Measurements from ENCODE around the gene ZNF462. TPM values are rescaled to one million over a fixed set of nuclear protein-coding genes. Genes with fewer than 3 reads are reported as not detected.

ZNF462 gene
- total RNA-seq, 1 donor from 2014 or later: 154 TPM

- Mint-ChIP-seq H3K4me3 (no peak overlapping the region), H3K36me3 (peaks cover 8% of the 10 kb centered on the region), H3K9me3 (peaks cover 5% of the 10 kb centered on the region), H3K27ac (no peak overlapping the region), H3K4me1 (peaks cover 40% of the 10 kb centered on the region), H3K27me3 (ENCODE audit: low read depth) (no peaks in the 10 kb centered on the region)
- DNase-seq (ENCODE audit: low spot score in 2 of 2, unreplicated experiment in 2 of 2): no peak
- no peak for TF ChIP-seq CTCF (IDR thresholded peaks at IDR 0.05; ENCODE audit: unreplicated experiment)
Measured at GRCh38 chr9:106883626-106884190, 20.7 kb downstream of the ZNF462 start.

GRCh38 chr9:106885451-106885850, 22.5 kb downstream of the ZNF462 start:
- Mint-ChIP-seq H3K27me3 (ENCODE audit: low read depth) (no peaks in the 10 kb centered on the region), H3K27ac (no peak overlapping the region), H3K36me3 (peaks cover 7% of the 10 kb centered on the region), H3K4me1 (peaks cover 46% of the 10 kb centered on the region), H3K4me3 (no peak overlapping the region), H3K9me3 (peaks cover 5% of the 10 kb centered on the region)
- DNase-seq (ENCODE audit: low spot score in 2 of 2, unreplicated experiment in 2 of 2): no peak
- TF ChIP-seq CTCF (IDR thresholded peaks at IDR 0.05; ENCODE audit: unreplicated experiment): no peak

- DNase-seq (ENCODE audit: low spot score in 2 of 2, unreplicated experiment in 2 of 2): no peak
- peaks cover 56% of the 10 kb centered on the region for H3K4me1 Mint-ChIP-seq
- peaks cover 5% of the 10 kb centered on the region for H3K9me3 Mint-ChIP-seq
- H3K27ac Mint-ChIP-seq: peak overlapping the region; percentile 70
- TF ChIP-seq CTCF (IDR thresholded peaks at IDR 0.05; ENCODE audit: unreplicated experiment): no peak
- no peaks in the 10 kb centered on the region for H3K27me3 Mint-ChIP-seq (ENCODE audit: low read depth)
- no peak overlapping the region for H3K4me3 Mint-ChIP-seq
- peaks cover 6% of the 10 kb centered on the region for H3K36me3 Mint-ChIP-seq
Measured at GRCh38 chr9:106886111-106887046, 23.4 kb downstream of the ZNF462 start.

GRCh38 chr9:106887066-106887465, 24.1 kb downstream of the ZNF462 start:
- no peak overlapping the region for H3K4me3 Mint-ChIP-seq
- peaks cover 5% of the 10 kb centered on the region for H3K9me3 Mint-ChIP-seq
- peak overlapping the region; percentile 70 for H3K27ac Mint-ChIP-seq
- peaks cover 6% of the 10 kb centered on the region for H3K36me3 Mint-ChIP-seq
- no peaks in the 10 kb centered on the region for H3K27me3 Mint-ChIP-seq (ENCODE audit: low read depth)
- peaks cover 63% of the 10 kb centered on the region for H3K4me1 Mint-ChIP-seq
- DNase-seq (ENCODE audit: low spot score in 2 of 2, unreplicated experiment in 2 of 2): no peak
- TF ChIP-seq CTCF (IDR thresholded peaks at IDR 0.05; ENCODE audit: unreplicated experiment): no peak

GRCh38 chr9:106889061-106889590, 26.2 kb downstream of the ZNF462 start:
- H3K36me3 Mint-ChIP-seq: no peaks in the 10 kb centered on the region
- H3K4me3 Mint-ChIP-seq: peak overlapping the region; percentile 40
- H3K27me3 Mint-ChIP-seq (ENCODE audit: low read depth): no peaks in the 10 kb centered on the region
- no peak for TF ChIP-seq CTCF (IDR thresholded peaks at IDR 0.05; ENCODE audit: unreplicated experiment)
- DNase-seq (ENCODE audit: low spot score in 2 of 2, unreplicated experiment in 2 of 2): no peak
- peaks cover 81% of the 10 kb centered on the region for H3K4me1 Mint-ChIP-seq
- peak overlapping the region; percentile 96 for H3K27ac Mint-ChIP-seq
- H3K9me3 Mint-ChIP-seq: no peaks in the 10 kb centered on the region
